Astrocyte of the cerebellum (primary cell): Measurements from ENCODE around the gene HILPDA.
A peak's percentile ranks its signal among the peaks of the same experiment; 100 is the strongest.
"Not testable (repeated sequence)": the region's sequence is repeated elsewhere in the genome, so short reads cannot be mapped to it uniquely, and the experiment has no call there.

ENCODE experiments used
- DNase-seq: peaks from one replicate; pipeline ENCODE4 v3.0.0-alpha.2; 2011; ENCODE audit warnings: low read depth
- H3K4me3 ChIP-seq: 2 replicates; pipeline ENCODE4 v1.5.1; 2011; ENCODE audit warnings: mild to moderate bottlenecking, low read depth, low read length, moderate library complexity
- CTCF ChIP-seq: IDR thresholded peaks from 2 replicates; pipeline ENCODE4 v1.5.1; 2012; ENCODE audit warnings: low read length, low read depth, moderate library complexity, mild to moderate bottlenecking; ENCODE audit errors: missing control alignments
- in situ Hi-C: cut with HindIII; loops from 2 replicates; pipeline ENCODE4 v1.10.0; 2017; ENCODE audit warnings: low sequenced_read_pairs

The HILPDA gene

GRCh38 chr7:128450913-128451312 lies 4.8 kb upstream of the HILPDA start:
- no peak for DNase-seq
- no peak overlapping the region for H3K4me3 ChIP-seq
- in situ Hi-C loops = no loop called here
- no peak for TF ChIP-seq CTCF

- H3K4me3 ChIP-seq = no peak overlapping the region
- TF ChIP-seq CTCF = no peak
- in situ Hi-C loops = no loop called here
- DNase-seq = no peak
These were observed 3.1 kb upstream of the HILPDA start for GRCh38 chr7:128452552-128452951.

- no peak for TF ChIP-seq CTCF
- DNase-seq = peak; percentile 91
- in situ Hi-C loops = no loop called here
- peak overlapping the region; percentile 84 for H3K4me3 ChIP-seq
These were observed 1.6 kb upstream of the HILPDA start for GRCh38 chr7:128453836-128454804.

GRCh38 chr7:128454808-128455542 lies 703 bp upstream of the HILPDA start:
- peak; percentile 15 for DNase-seq
- peak overlapping the region; percentile 84 for H3K4me3 ChIP-seq
- in situ Hi-C loops = no loop called here
- no peak for TF ChIP-seq CTCF

- no peak for TF ChIP-seq CTCF
- in situ Hi-C loops = no loop called here
- no peak for DNase-seq
- H3K4me3 ChIP-seq = peak overlapping the region; percentile 84
These were observed 612 bp downstream of the HILPDA start for GRCh38 chr7:128456255-128456725.

GRCh38 chr7:128457385-128457784 lies 1.7 kb downstream of the HILPDA start:
- in situ Hi-C loops, DNase-seq: not testable (repeated sequence)
- H3K4me3 ChIP-seq = peak overlapping the region; percentile 84

- in situ Hi-C loops = no loop called here
- H3K4me3 ChIP-seq = no peak overlapping the region
- no peak for DNase-seq
- no peak for TF ChIP-seq CTCF
These were observed 3.3 kb downstream of the HILPDA start for GRCh38 chr7:128458956-128459355.
